ENCODE results near the gene SH3RF1.

Gene SH3RF1

GRCh38 chr4:169252339-169253112, 18.2 kb downstream of the SH3RF1 start:
- DNase-seq (ENCODE audit: low read depth in 2 of 2, low spot score in 1 of 2): no peak

GRCh38 chr4:169251291-169252235, 19.2 kb downstream of the SH3RF1 start:
- no peak for DNase-seq (ENCODE audit: low read depth in 2 of 2, low spot score in 1 of 2)

- DNase-seq (ENCODE audit: low read depth in 2 of 2, low spot score in 1 of 2): no peak
These were observed 20.0 kb downstream of the SH3RF1 start for GRCh38 chr4:169250796-169251195.

- no peak for DNase-seq (ENCODE audit: low read depth in 2 of 2, low spot score in 1 of 2)
These were observed 20.8 kb downstream of the SH3RF1 start for GRCh38 chr4:169249999-169250398.

GRCh38 chr4:169249214-169249973, 21.4 kb downstream of the SH3RF1 start:
- DNase-seq (ENCODE audit: low read depth in 2 of 2, low spot score in 1 of 2): no peak

GRCh38 chr4:169248645-169249044, 22.1 kb downstream of the SH3RF1 start:
- DNase-seq (ENCODE audit: low read depth in 2 of 2, low spot score in 1 of 2): no peak

- DNase-seq (ENCODE audit: low read depth in 2 of 2, low spot score in 1 of 2): no peak
These were observed 23.8 kb downstream of the SH3RF1 start for GRCh38 chr4:169246957-169247396.

GRCh38 chr4:169246279-169246678, 24.5 kb downstream of the SH3RF1 start:
- no peak for DNase-seq (ENCODE audit: low read depth in 2 of 2, low spot score in 1 of 2)

- DNase-seq (ENCODE audit: low read depth in 2 of 2, low spot score in 1 of 2): no peak
These were observed 25.7 kb downstream of the SH3RF1 start for GRCh38 chr4:169245061-169245460.

- no peak for DNase-seq (ENCODE audit: low read depth in 2 of 2, low spot score in 1 of 2)
These were observed 26.7 kb downstream of the SH3RF1 start for GRCh38 chr4:169243825-169244609.

- no peak for DNase-seq (ENCODE audit: low read depth in 2 of 2, low spot score in 1 of 2)
These were observed 29.3 kb downstream of the SH3RF1 start for GRCh38 chr4:169241464-169241863.

GRCh38 chr4:169239221-169239905, 31.4 kb downstream of the SH3RF1 start:
- no peak for DNase-seq (ENCODE audit: low read depth in 2 of 2, low spot score in 1 of 2)

GRCh38 chr4:169238445-169238844, 32.3 kb downstream of the SH3RF1 start:
- no peak for DNase-seq (ENCODE audit: low read depth in 2 of 2, low spot score in 1 of 2)

GRCh38 chr4:169236873-169237626, 33.7 kb downstream of the SH3RF1 start:
- DNase-seq (ENCODE audit: low read depth in 2 of 2, low spot score in 1 of 2): no peak

GRCh38 chr4:169236078-169236477, 34.7 kb downstream of the SH3RF1 start:
- DNase-seq (ENCODE audit: low read depth in 2 of 2, low spot score in 1 of 2): no peak

- no peak for DNase-seq (ENCODE audit: low read depth in 2 of 2, low spot score in 1 of 2)
These were observed 36.5 kb downstream of the SH3RF1 start for GRCh38 chr4:169234137-169234855.

GRCh38 chr4:169233691-169234090, 37.1 kb downstream of the SH3RF1 start:
- no peak for DNase-seq (ENCODE audit: low read depth in 2 of 2, low spot score in 1 of 2)

- no peak for DNase-seq (ENCODE audit: low read depth in 2 of 2, low spot score in 1 of 2)
These were observed 39.0 kb downstream of the SH3RF1 start for GRCh38 chr4:169231647-169232262.

Data from stimulated activated CD8-positive, alpha-beta memory T cell treated with anti-CD3 and anti-CD28 coated beads, Interleukin-4, amount 100 ng/mL, for 1 hour (primary cell).